ENCODE data around the gene PKHD1.
"Not testable (repeated sequence)": the region's sequence is repeated elsewhere in the genome, so short reads cannot be mapped to it uniquely, and the experiment has no call there.

- TF ChIP-seq CTCF (IDR thresholded peaks at IDR 0.05); EP300 (IDR thresholded peaks at IDR 0.05; ENCODE audit: low read depth): not testable (repeated sequence)
These were observed 169.1 kb downstream of the PKHD1 start for GRCh38 chr6:51918347-51918746.
